Measurements from ENCODE around the gene GCNT3. TPM values are rescaled to one million over a fixed set of nuclear protein-coding genes. Genes with fewer than 3 reads are reported as not detected.

The GCNT3 gene
- total RNA-seq, 1 donor from 2014 or later: not detected

DNA sequence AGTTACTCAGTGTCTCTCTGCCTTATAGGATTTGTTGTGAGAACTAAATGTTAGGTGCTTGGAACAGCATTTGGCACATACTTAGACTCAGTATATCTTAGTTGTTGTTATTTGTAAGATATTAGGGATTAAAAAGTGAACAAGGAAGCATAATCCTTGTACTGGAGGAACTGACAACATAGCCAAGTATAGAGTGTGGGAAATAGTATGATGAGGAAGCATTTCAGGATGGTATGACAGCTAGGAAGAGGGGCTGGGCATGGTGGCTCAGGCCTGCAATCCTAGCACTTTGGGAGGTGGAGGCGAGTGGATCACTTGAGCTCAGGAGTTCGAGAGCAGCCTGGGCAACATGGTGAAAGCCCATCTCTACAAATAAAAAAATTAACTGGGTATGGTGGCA, 16.6 kb upstream of the GCNT3 start:
- intact Hi-C loops (cut with micrococcal nuclease): no loop called here
- no peak overlapping the region for H3K4me3 Mint-ChIP-seq
- H3K27me3 Mint-ChIP-seq (ENCODE audit: insufficient read depth): peaks cover 10% of the 10 kb centered on the region
- no peak for DNase-seq (ENCODE audit: low spot score)
- H3K36me3 Mint-ChIP-seq (ENCODE audit: low read depth): no peaks in the 10 kb centered on the region
- peaks cover 15% of the 10 kb centered on the region for H3K4me1 Mint-ChIP-seq (ENCODE audit: low read depth)
- peaks cover 3% of the 10 kb centered on the region for H3K9me3 Mint-ChIP-seq
- H3K27ac Mint-ChIP-seq: no peak overlapping the region

GRCh38 chr15:59595434-59595915, 16.1 kb upstream of the GCNT3 start:
- intact Hi-C loops (cut with micrococcal nuclease): no loop called here
- no peak for DNase-seq (ENCODE audit: low spot score)
- Mint-ChIP-seq H3K27me3 (ENCODE audit: insufficient read depth) (peaks cover 10% of the 10 kb centered on the region), H3K9me3 (peaks cover 4% of the 10 kb centered on the region), H3K4me3 (no peak overlapping the region), H3K27ac (no peak overlapping the region), H3K36me3 (ENCODE audit: low read depth) (no peaks in the 10 kb centered on the region), H3K4me1 (ENCODE audit: low read depth) (peaks cover 10% of the 10 kb centered on the region)

DNA sequence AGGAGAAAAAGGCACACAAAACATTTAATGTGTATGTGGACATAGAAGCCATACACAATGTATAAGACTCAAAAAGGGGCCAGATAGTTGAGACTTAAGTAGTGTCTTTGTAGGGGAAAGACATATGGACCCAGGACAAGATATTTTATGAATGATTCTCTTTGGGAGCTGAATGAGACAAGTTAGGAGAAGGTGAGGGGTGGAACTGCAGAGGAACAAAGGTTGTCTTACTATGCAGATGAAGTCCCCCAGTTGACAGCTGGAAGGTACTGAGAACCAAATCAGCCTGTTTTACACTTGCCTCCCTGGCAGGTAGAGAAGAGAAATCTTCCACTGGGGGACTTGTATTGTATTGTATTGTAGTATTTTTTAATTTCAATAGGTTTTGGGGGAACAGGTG, 14.9 kb upstream of the GCNT3 start:
- Mint-ChIP-seq H3K27me3 (ENCODE audit: insufficient read depth) (peaks cover 10% of the 10 kb centered on the region), H3K9me3 (peaks cover 11% of the 10 kb centered on the region), H3K4me3 (no peak overlapping the region), H3K4me1 (ENCODE audit: low read depth) (peaks cover 1% of the 10 kb centered on the region), H3K27ac (no peak overlapping the region), H3K36me3 (ENCODE audit: low read depth) (no peaks in the 10 kb centered on the region)
- intact Hi-C loops (cut with micrococcal nuclease): no loop called here
- DNase-seq (ENCODE audit: low spot score): no peak

DNA sequence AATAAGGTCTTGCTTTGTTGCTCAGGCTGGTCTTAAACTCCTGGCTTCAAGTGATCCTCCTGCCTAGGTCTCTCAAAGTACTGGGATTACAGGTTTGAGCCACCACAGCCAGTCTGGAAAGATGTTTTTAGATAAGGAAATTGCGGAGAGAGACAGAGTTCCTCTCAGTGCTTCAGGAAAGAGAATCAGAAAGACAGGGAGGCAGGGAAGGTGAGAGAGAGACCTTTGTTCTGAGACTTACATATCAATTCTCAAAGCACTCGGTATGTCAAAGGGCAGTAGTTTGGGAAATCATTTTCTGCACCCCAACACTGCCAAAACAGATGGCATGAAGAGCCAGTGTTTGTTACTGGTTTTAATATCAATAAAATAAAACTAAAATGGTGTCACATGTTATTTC, 13.1 kb upstream of the GCNT3 start:
- H3K4me3 Mint-ChIP-seq: no peak overlapping the region
- DNase-seq (ENCODE audit: low spot score): no peak
- no peaks in the 10 kb centered on the region for H3K36me3 Mint-ChIP-seq (ENCODE audit: low read depth)
- peaks cover 10% of the 10 kb centered on the region for H3K27me3 Mint-ChIP-seq (ENCODE audit: insufficient read depth)
- H3K9me3 Mint-ChIP-seq: peaks cover 23% of the 10 kb centered on the region
- H3K27ac Mint-ChIP-seq: no peak overlapping the region
- intact Hi-C loops (cut with micrococcal nuclease): no loop called here
- H3K4me1 Mint-ChIP-seq (ENCODE audit: low read depth): no peaks in the 10 kb centered on the region

DNA sequence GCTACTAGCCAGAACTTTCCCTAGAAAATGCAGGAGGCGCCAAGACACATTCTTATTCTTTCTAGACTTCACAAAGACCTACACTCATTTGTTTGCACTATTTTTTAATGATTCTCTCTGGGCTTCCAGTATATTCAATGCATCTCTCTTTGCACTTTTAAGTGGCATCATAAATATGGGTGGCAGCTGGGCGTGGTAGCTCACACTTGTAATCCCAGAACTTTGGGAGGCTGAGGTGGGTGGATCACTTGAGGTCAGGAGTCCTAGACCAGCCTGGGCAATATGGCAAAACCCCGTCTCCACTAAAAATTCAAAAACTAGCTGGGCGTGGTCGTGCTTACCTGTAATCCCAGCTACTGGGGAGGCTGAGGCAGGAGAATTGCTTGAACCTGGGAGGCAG, 5.6 kb upstream of the GCNT3 start:
- peaks cover 30% of the 10 kb centered on the region for H3K9me3 Mint-ChIP-seq
- no peak overlapping the region for H3K4me3 Mint-ChIP-seq
- H3K27ac Mint-ChIP-seq: no peak overlapping the region
- intact Hi-C loops (cut with micrococcal nuclease): no loop called here
- no peaks in the 10 kb centered on the region for H3K4me1 Mint-ChIP-seq (ENCODE audit: low read depth)
- H3K27me3 Mint-ChIP-seq (ENCODE audit: insufficient read depth): peaks cover 10% of the 10 kb centered on the region
- H3K36me3 Mint-ChIP-seq (ENCODE audit: low read depth): no peaks in the 10 kb centered on the region
- DNase-seq (ENCODE audit: low spot score): no peak

- no peaks in the 10 kb centered on the region for H3K36me3 Mint-ChIP-seq (ENCODE audit: low read depth)
- intact Hi-C loops (cut with micrococcal nuclease): no loop called here
- no peak overlapping the region for H3K27ac Mint-ChIP-seq
- H3K9me3 Mint-ChIP-seq: no peaks in the 10 kb centered on the region
- DNase-seq (ENCODE audit: low spot score): no peak
- H3K4me1 Mint-ChIP-seq (ENCODE audit: low read depth): peaks cover 3% of the 10 kb centered on the region
- peaks cover 10% of the 10 kb centered on the region for H3K27me3 Mint-ChIP-seq (ENCODE audit: insufficient read depth)
- no peak overlapping the region for H3K4me3 Mint-ChIP-seq
These were observed 1.6 kb upstream of the GCNT3 start for GRCh38 chr15:59609730-59610712.

- intact Hi-C loops (cut with micrococcal nuclease): no loop called here
- Mint-ChIP-seq H3K36me3 (ENCODE audit: low read depth) (no peaks in the 10 kb centered on the region), H3K4me3 (no peak overlapping the region), H3K27ac (no peak overlapping the region), H3K9me3 (no peaks in the 10 kb centered on the region), H3K27me3 (ENCODE audit: insufficient read depth) (peaks cover 23% of the 10 kb centered on the region), H3K4me1 (ENCODE audit: low read depth) (peaks cover 6% of the 10 kb centered on the region)
- DNase-seq (ENCODE audit: low spot score): no peak
These were observed 2.6 kb downstream of the GCNT3 start for GRCh38 chr15:59614153-59614552.

DNA sequence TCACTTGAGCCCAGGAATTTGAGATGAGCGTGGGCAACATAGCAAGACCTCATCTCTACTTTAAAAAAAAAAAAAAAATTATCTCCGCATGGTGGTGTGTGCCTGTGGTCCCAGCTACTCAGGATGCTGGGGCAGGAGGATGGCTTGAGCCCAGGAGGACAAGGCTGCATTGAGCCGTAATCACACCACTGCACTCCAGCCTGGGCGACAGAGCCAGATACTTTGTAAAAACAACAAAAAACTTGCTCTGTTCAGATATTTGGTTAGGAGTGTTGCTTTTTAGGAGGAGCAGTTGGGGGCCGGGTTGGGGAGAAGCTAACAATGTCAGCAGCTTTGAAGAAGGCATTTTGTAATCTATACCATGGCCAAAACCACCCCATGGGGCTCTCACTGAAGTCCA, 4.1 kb downstream of the GCNT3 start:
- intact Hi-C loops (cut with micrococcal nuclease): no loop called here
- peaks cover 6% of the 10 kb centered on the region for H3K4me1 Mint-ChIP-seq (ENCODE audit: low read depth)
- H3K4me3 Mint-ChIP-seq: no peak overlapping the region

DNA sequence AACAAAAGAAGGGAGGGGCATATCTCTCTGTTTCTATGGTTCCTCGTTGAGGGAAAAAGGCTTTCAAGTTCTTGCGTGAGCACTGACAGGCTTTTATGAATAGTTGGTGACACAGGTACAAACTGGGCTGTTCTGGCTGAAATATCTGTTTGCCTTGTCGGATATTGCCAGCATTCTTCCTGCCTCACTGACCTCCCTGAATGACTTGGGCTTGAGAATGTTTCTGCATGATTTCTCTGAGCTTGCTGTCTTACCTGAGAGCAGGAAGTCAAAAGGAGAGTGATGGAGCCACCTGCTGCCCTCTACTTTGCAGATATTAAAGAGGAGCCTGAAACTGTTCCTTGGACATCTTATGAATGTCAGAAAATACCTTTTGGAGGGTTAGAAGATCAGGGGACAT, 4.8 kb downstream of the GCNT3 start:
- Mint-ChIP-seq H3K27ac (no peak overlapping the region), H3K36me3 (ENCODE audit: low read depth) (no peaks in the 10 kb centered on the region), H3K27me3 (ENCODE audit: insufficient read depth) (peaks cover 20% of the 10 kb centered on the region), H3K4me3 (no peak overlapping the region), H3K9me3 (no peaks in the 10 kb centered on the region), H3K4me1 (ENCODE audit: low read depth) (peaks cover 6% of the 10 kb centered on the region)
- intact Hi-C loops (cut with micrococcal nuclease): no loop called here
- DNase-seq (ENCODE audit: low spot score): no peak

More for the DNA sequence above, 4.1 kb downstream of the GCNT3 start:
- DNase-seq (ENCODE audit: low spot score): no peak
- Mint-ChIP-seq H3K27ac (no peak overlapping the region), H3K36me3 (ENCODE audit: low read depth) (no peaks in the 10 kb centered on the region), H3K27me3 (ENCODE audit: insufficient read depth) (peaks cover 20% of the 10 kb centered on the region), H3K9me3 (no peaks in the 10 kb centered on the region)

DNA sequence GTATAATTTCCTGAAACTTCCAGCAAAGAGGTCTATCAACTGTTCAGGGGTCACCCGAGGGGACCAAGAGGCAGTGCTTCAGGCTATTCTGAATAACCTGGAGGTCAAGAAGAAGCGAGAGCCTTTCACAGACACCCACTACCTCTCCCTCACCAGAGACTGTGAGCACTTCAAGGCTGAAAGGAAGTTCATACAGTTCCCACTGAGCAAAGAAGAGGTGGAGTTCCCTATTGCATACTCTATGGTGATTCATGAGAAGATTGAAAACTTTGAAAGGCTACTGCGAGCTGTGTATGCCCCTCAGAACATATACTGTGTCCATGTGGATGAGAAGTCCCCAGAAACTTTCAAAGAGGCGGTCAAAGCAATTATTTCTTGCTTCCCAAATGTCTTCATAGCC, 6.8 kb downstream of the GCNT3 start:
- H3K36me3 Mint-ChIP-seq (ENCODE audit: low read depth): no peaks in the 10 kb centered on the region

GRCh38 chr15:59622289-59622688, 10.7 kb downstream of the GCNT3 start:
- H3K36me3 Mint-ChIP-seq (ENCODE audit: low read depth): no peaks in the 10 kb centered on the region
- intact Hi-C loops (cut with micrococcal nuclease): loop anchor here (1.0 kb wide), 1 partner anchor 90 kb away; no protein-coding TSS in a partner anchor

More for the DNA sequence above, 6.8 kb downstream of the GCNT3 start:
- Mint-ChIP-seq H3K4me1 (ENCODE audit: low read depth) (peaks cover 6% of the 10 kb centered on the region), H3K27ac (no peak overlapping the region), H3K27me3 (ENCODE audit: insufficient read depth) (peaks cover 20% of the 10 kb centered on the region), H3K4me3 (no peak overlapping the region), H3K9me3 (no peaks in the 10 kb centered on the region)
- DNase-seq (ENCODE audit: low spot score): no peak
- intact Hi-C loops (cut with micrococcal nuclease): no loop called here

GRCh38 chr15:59632714-59633113, 21.1 kb downstream of the GCNT3 start:
- H3K4me3 Mint-ChIP-seq: no peak overlapping the region
- H3K27ac Mint-ChIP-seq: no peak overlapping the region
- H3K9me3 Mint-ChIP-seq: no peaks in the 10 kb centered on the region
- peaks cover 4% of the 10 kb centered on the region for H3K27me3 Mint-ChIP-seq (ENCODE audit: insufficient read depth)
- no peak for DNase-seq (ENCODE audit: low spot score)
- H3K36me3 Mint-ChIP-seq (ENCODE audit: low read depth): peaks cover 8% of the 10 kb centered on the region
- intact Hi-C loops (cut with micrococcal nuclease): no loop called here
- H3K4me1 Mint-ChIP-seq (ENCODE audit: low read depth): no peaks in the 10 kb centered on the region

More at GRCh38 chr15:59622289-59622688, 10.7 kb downstream of the GCNT3 start:
- peak; percentile 11 for DNase-seq (ENCODE audit: low spot score)
- no peak overlapping the region for H3K4me3 Mint-ChIP-seq
- no peaks in the 10 kb centered on the region for H3K4me1 Mint-ChIP-seq (ENCODE audit: low read depth)
- H3K27ac Mint-ChIP-seq: no peak overlapping the region
- H3K27me3 Mint-ChIP-seq (ENCODE audit: insufficient read depth): peaks cover 17% of the 10 kb centered on the region
- no peaks in the 10 kb centered on the region for H3K9me3 Mint-ChIP-seq

GRCh38 chr15:59636184-59636583, 24.6 kb downstream of the GCNT3 start:
- Mint-ChIP-seq H3K9me3 (no peaks in the 10 kb centered on the region), H3K4me1 (ENCODE audit: low read depth) (no peaks in the 10 kb centered on the region)

More at GRCh38 chr15:59636184-59636583, 24.6 kb downstream of the GCNT3 start:
- H3K4me3 Mint-ChIP-seq: no peak overlapping the region
- H3K36me3 Mint-ChIP-seq (ENCODE audit: low read depth): peaks cover 15% of the 10 kb centered on the region
- intact Hi-C loops (cut with micrococcal nuclease): no loop called here
- DNase-seq (ENCODE audit: low spot score): no peak
- H3K27ac Mint-ChIP-seq: no peak overlapping the region
- H3K27me3 Mint-ChIP-seq (ENCODE audit: insufficient read depth): no peaks in the 10 kb centered on the region

Data from activated T-helper 1 cell treated with anti-CD3 and anti-CD28 coated beads, Interleukin-12 subunit alpha, Interleukin-12 subunit beta, Interleukin-2, Interleukin-4 antibody, amounts not matched to agents 30 ng/mL and 10 ng/mL and 1 ng/mL, durations not matched to agents 14 hours and 24 hours and 36 hours (primary cell).